Neural progenitor cell (in vitro differentiated cells): ENCODE results near the gene NARS2. TPM values are rescaled to one million over a fixed set of nuclear protein-coding genes. Genes with fewer than 3 reads are reported as not detected.

Experiments
- DNase-seq: peaks from one replicate; pipeline ENCODE4 v3.0.0-alpha.2; 2016; ENCODE audit warnings: low spot score
- H2AFZ ChIP-seq: fragments of 200-600 bp; sonication (generic); replicated peaks from 2 replicates; pipeline ENCODE4 v1.6.1; 2016; ENCODE audit warnings: antibody characterized with exemption
- H3F3A ChIP-seq: fragments of 200-600 bp; sonication (generic); 2 replicates; pipeline ENCODE4 v1.6.1; 2016; ENCODE audit warnings: antibody characterized with exemption, low read depth
- H3K27ac ChIP-seq: fragments of 200-600 bp; sonication (generic); 2 replicates; pipeline ENCODE4 v1.5.1; 2016; ENCODE audit warnings: mild to moderate bottlenecking
- H3K27me3 ChIP-seq: fragments of 200-600 bp; sonication (generic); 2 replicates; pipeline ENCODE4 v1.6.1; 2016; ENCODE audit warnings: mild to moderate bottlenecking, moderate library complexity
- H3K36me3 ChIP-seq: fragments of 200-600 bp; sonication (generic); 2 replicates; pipeline ENCODE4 v1.5.1; 2016
- H3K4me1 ChIP-seq: fragments of 200-600 bp; sonication (generic); 2 replicates; pipeline ENCODE4 v1.6.1; 2016; ENCODE audit warnings: mixed run types
- H3K4me2 ChIP-seq: fragments of 200-600 bp; sonication (generic); 2 replicates; pipeline ENCODE4 v1.6.1; 2016
- H3K4me3 ChIP-seq: fragments of 200-600 bp; sonication (generic); 2 replicates; pipeline ENCODE4 v1.5.1; 2016
- H3K79me2 ChIP-seq: fragments of 200-600 bp; sonication (generic); 2 replicates; pipeline ENCODE4 v1.6.1; 2016; ENCODE audit warnings: low read depth
- H3K9ac ChIP-seq: fragments of 200-600 bp; sonication (generic); 2 replicates; pipeline ENCODE4 v1.6.1; 2016
- H3K9me3 ChIP-seq: fragments of 200-600 bp; sonication (generic); 2 replicates; pipeline ENCODE4 v1.5.1; 2016; ENCODE audit warnings: low read depth
- H4K20me1 ChIP-seq: fragments of 200-600 bp; sonication (generic); 2 replicates; pipeline ENCODE4 v1.6.1; 2016; ENCODE audit warnings: low read depth
- H3K27ac Mint-ChIP-seq: 3 replicates; pipeline ENCODE4 v1.8.0; 2021; ENCODE audit warnings: mixed read lengths
- H3K27me3 Mint-ChIP-seq: 2 replicates; pipeline ENCODE4 v1.8.0; 2022; ENCODE audit warnings: low read depth, mild to moderate bottlenecking, inconsistent platforms, moderate library complexity, mixed read lengths; ENCODE audit not compliant: insufficient read depth
- H3K36me3 Mint-ChIP-seq: 3 replicates; pipeline ENCODE4 v1.8.0; 2021; ENCODE audit warnings: mixed read lengths
- H3K4me1 Mint-ChIP-seq: 3 replicates; pipeline ENCODE4 v1.8.0; 2021; ENCODE audit warnings: mixed read lengths
- H3K4me3 Mint-ChIP-seq: 3 replicates; pipeline ENCODE4 v1.8.0; 2021; ENCODE audit warnings: mild to moderate bottlenecking, moderate library complexity, mixed read lengths
- H3K9me3 Mint-ChIP-seq: 3 replicates; pipeline ENCODE4 v1.8.0; 2020; ENCODE audit warnings: mixed read lengths
- CTCF ChIP-seq: fragments of 200-600 bp; sonication (generic); IDR thresholded peaks from 2 replicates; pipeline ENCODE4 v1.5.1; 2017; ENCODE audit warnings: antibody characterized with exemption, mild to moderate bottlenecking
- EZH2 ChIP-seq: fragments of 200-600 bp; sonication (generic); IDR thresholded peaks from 2 replicates; pipeline ENCODE4 v1.6.1; 2017; ENCODE audit warnings: antibody characterized with exemption, mild to moderate bottlenecking, moderate library complexity
- EZH2phosphoT487 ChIP-seq: fragments of 200-600 bp; sonication (generic); IDR thresholded peaks from 2 replicates; pipeline ENCODE4 v1.6.1; 2017; ENCODE audit warnings: antibody characterized with exemption
- total RNA-seq: library from RNA; depleted of rRNA; stranded (reverse); fragments of >200 nt; gene quantifications from 2 replicates; pipeline ENCODE4 v1.2.3, GENCODE V29; 2015; ENCODE audit warnings: low replicate concordance

NARS2 gene
- total RNA-seq, 1 donor from 2014 or later: 53.0 TPM

DNA sequence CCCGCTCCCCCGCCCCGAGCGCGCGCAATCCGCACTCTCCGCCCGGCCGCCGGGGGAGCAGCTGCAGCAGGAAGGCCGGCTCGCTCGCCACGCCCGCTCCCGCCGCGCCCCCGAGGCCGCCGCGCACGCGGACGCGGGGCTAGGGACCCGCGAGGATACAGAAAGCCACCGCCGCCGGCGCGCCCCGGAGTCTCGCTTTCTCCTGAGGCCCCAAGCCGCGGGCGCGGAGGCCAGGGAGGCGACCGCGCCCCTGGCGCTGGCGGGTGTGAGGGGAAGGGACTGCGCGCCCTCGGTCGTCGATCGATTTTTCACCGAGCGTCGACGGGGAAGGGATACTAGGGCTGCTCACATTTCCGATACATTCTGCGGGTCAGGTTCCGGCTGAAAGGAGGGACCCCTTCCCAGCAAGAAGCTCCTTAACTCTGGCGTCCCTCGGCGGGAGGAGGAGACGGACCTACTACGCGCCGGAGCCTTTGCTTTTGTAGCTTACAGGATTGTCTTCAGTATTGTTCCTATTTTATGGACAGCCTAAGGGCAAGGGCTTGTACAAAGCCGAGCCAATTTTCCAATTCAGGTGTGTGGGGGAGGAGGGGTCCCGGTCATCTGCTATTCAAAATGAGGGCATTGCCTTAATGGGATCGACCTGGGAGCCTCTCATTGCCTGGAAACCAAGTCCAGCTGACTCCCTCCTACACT lies 156.6 kb downstream of the NARS2 start:
- H3K4me3 Mint-ChIP-seq: peak overlapping the region; percentile 92
- peaks cover 31% of the 10 kb centered on the region for H3K4me1 Mint-ChIP-seq
- Histone ChIP-seq H3K9ac (no peak overlapping the region), H2AFZ (peak overlapping the region; percentile 78), H3K4me3 (peak overlapping the region; percentile 67), H3K27me3 (peaks cover 18% of the 10 kb centered on the region), H4K20me1 (peaks cover 22% of the 10 kb centered on the region), H3K27ac (peak overlapping the region; percentile 21), H3K9me3 (no peaks in the 10 kb centered on the region), H3K79me2 (peaks cover 34% of the 10 kb centered on the region), H3K36me3 (no peaks in the 10 kb centered on the region), H3K4me1 (peaks cover 20% of the 10 kb centered on the region), H3K4me2 (peak overlapping the region; percentile 87), H3F3A (peaks cover 48% of the 10 kb centered on the region)
- no peak overlapping the region for H3K27ac Mint-ChIP-seq
- H3K36me3 Mint-ChIP-seq: no peaks in the 10 kb centered on the region
- no peaks in the 10 kb centered on the region for H3K9me3 Mint-ChIP-seq
- peak; percentile 94 for DNase-seq
- TF ChIP-seq EZH2 (no peak), CTCF (peak; percentile 24)
- H3K27me3 Mint-ChIP-seq: peaks cover 20% of the 10 kb centered on the region

GRCh38 chr11:78417175-78417887 lies 157.3 kb downstream of the NARS2 start, which contains the start of gene GAB2:
GAB2 (minus strand) TSS chr11:78417820; CDS start chr11:78417720, 100 bp downstream.
- Histone ChIP-seq H2AFZ (peak within 1 kb of the TSS; percentile 85), H4K20me1 (peaks cover 22% of the 10 kb centered on the region), H3K4me1 (peaks cover 20% of the 10 kb centered on the region), H3K9ac (no peak within 1 kb of the TSS), H3K27ac (peak within 1 kb of the TSS; percentile 70), H3K9me3 (no peaks in the 10 kb centered on the region), H3K79me2 (peaks cover 41% of the 10 kb centered on the region), H3K4me3 (peak within 1 kb of the TSS; percentile 67), H3F3A (peaks cover 51% of the 10 kb centered on the region), H3K27me3 (peaks cover 18% of the 10 kb centered on the region), H3K36me3 (no peaks in the 10 kb centered on the region), H3K4me2 (peak within 1 kb of the TSS; percentile 87)
- Mint-ChIP-seq H3K4me1 (peaks cover 31% of the 10 kb centered on the region), H3K27me3 (peaks cover 20% of the 10 kb centered on the region), H3K27ac (peak within 1 kb of the TSS; percentile 83), H3K4me3 (peak within 1 kb of the TSS; percentile 94), H3K36me3 (no peaks in the 10 kb centered on the region), H3K9me3 (no peaks in the 10 kb centered on the region)
- TF ChIP-seq EZH2phosphoT487 (no peak), CTCF (no peak), EZH2 (no peak)
- DNase-seq: no peak

GRCh38 chr11:78416285-78417174 lies 158.1 kb downstream of the NARS2 start:
- TF ChIP-seq EZH2: no peak
- peak; percentile 68 for TF ChIP-seq CTCF
- peak overlapping the region; percentile 94 for H3K4me3 Mint-ChIP-seq
- H3K27ac Mint-ChIP-seq: peak overlapping the region; percentile 83
- Histone ChIP-seq H3K79me2 (peaks cover 49% of the 10 kb centered on the region), H3K9me3 (no peaks in the 10 kb centered on the region), H3K9ac (no peak overlapping the region), H3K36me3 (no peaks in the 10 kb centered on the region), H3K27me3 (peaks cover 18% of the 10 kb centered on the region), H3K4me2 (peak overlapping the region; percentile 75), H3F3A (peaks cover 51% of the 10 kb centered on the region), H3K4me3 (peak overlapping the region; percentile 67), H4K20me1 (peaks cover 22% of the 10 kb centered on the region), H3K4me1 (peaks cover 20% of the 10 kb centered on the region), H3K27ac (peak overlapping the region; percentile 70), H2AFZ (peak overlapping the region; percentile 85)
- H3K27me3 Mint-ChIP-seq: peaks cover 20% of the 10 kb centered on the region
- no peaks in the 10 kb centered on the region for H3K9me3 Mint-ChIP-seq
- peak; percentile 89 for DNase-seq
- peaks cover 31% of the 10 kb centered on the region for H3K4me1 Mint-ChIP-seq
- no peaks in the 10 kb centered on the region for H3K36me3 Mint-ChIP-seq
